SK-N-SH treated with all-trans-retinoic acid at 6 μM for 48 hours (cell line): ENCODE results near the gene C2orf78.
A peak's percentile ranks its signal among the peaks of the same experiment; 100 is the strongest.

Experiments
- ATAC-seq: fragments of 200-7000 bp; cut with Tn5 transposase; 3 replicates; pipeline ENCODE4 v1.9.1; 2020; ENCODE audit warnings: mild to moderate bottlenecking, moderate library complexity
- ARNTL ChIP-seq: fragments of 450-650 bp; formaldehyde crosslinking; IDR thresholded peaks from 2 replicates; pipeline ENCODE4 v1.5.0; 2020; ENCODE audit warnings: low read depth, mild to moderate bottlenecking, moderate library complexity, borderline replicate concordance
- BACH2 ChIP-seq: fragments of 250-450 bp; sonication (Bioruptor Pico); IDR thresholded peaks from 2 replicates; pipeline ENCODE4 v1.9.0; 2021; ENCODE audit warnings: mild to moderate bottlenecking, borderline replicate concordance
- CREB5 ChIP-seq: fragments of 250-450 bp; sonication (Bioruptor Pico); IDR thresholded peaks from 2 replicates; pipeline ENCODE4 v1.5.1; 2020; ENCODE audit warnings: low read depth, mild to moderate bottlenecking, moderate library complexity
- CSDC2 ChIP-seq: fragments of 250-450 bp; sonication (Bioruptor Pico); IDR thresholded peaks from 2 replicates; pipeline ENCODE4 v1.5.0; 2020; ENCODE audit warnings: mild to moderate bottlenecking, moderate library complexity
- CSRNP3 ChIP-seq: fragments of 250-450 bp; sonication (Bioruptor Pico); IDR thresholded peaks from 2 replicates; pipeline ENCODE4 v1.5.1; 2021; ENCODE audit warnings: mild to moderate bottlenecking, moderate library complexity
- ESRRG ChIP-seq: fragments of 250-450 bp; sonication (Bioruptor Pico); IDR thresholded peaks from 2 replicates; pipeline ENCODE4 v1.6.1; 2021; ENCODE audit warnings: mild to moderate bottlenecking
- GLIS3 ChIP-seq: fragments of 250-450 bp; sonication (Bioruptor Pico); IDR thresholded peaks from 2 replicates; pipeline ENCODE4 v1.5.0; 2020; ENCODE audit warnings: mild to moderate bottlenecking, moderate library complexity
- ISL1 ChIP-seq: fragments of 250-450 bp; sonication (Bioruptor Pico); IDR thresholded peaks from 2 replicates; pipeline ENCODE4 v2.1.2; 2022; ENCODE audit warnings: mild to moderate bottlenecking, moderate library complexity
- OSR1 ChIP-seq: fragments of 250-450 bp; sonication (Bioruptor Pico); IDR thresholded peaks from 2 replicates; pipeline ENCODE4 v1.8.0; 2022; ENCODE audit warnings: moderate library complexity, mild to moderate bottlenecking, inconsistent platforms
- PATZ1 ChIP-seq: fragments of 250-450 bp; sonication (Bioruptor Pico); IDR thresholded peaks from 2 replicates; pipeline ENCODE4 v1.8.0; 2020; ENCODE audit warnings: mild to moderate bottlenecking, moderate library complexity, borderline replicate concordance
- POU6F1 ChIP-seq: fragments of 250-450 bp; sonication (Bioruptor Pico); IDR thresholded peaks from 2 replicates; pipeline ENCODE4 v1.8.0; 2021; ENCODE audit warnings: low read depth, mild to moderate bottlenecking, moderate library complexity, borderline replicate concordance
- PPARA ChIP-seq: fragments of 250-450 bp; sonication (Bioruptor Pico); IDR thresholded peaks from 2 replicates; pipeline ENCODE4 v1.5.0; 2020; ENCODE audit warnings: mild to moderate bottlenecking, borderline replicate concordance
- RARB ChIP-seq: fragments of 250-450 bp; sonication (Bioruptor Pico); IDR thresholded peaks from 2 replicates; pipeline ENCODE4 v1.8.0; 2021; ENCODE audit warnings: mild to moderate bottlenecking, moderate library complexity
- SNAI2 ChIP-seq: fragments of 250-450 bp; sonication (Bioruptor Pico); IDR thresholded peaks from 2 replicates; pipeline ENCODE4 v1.5.0; 2020; ENCODE audit warnings: mild to moderate bottlenecking, moderate library complexity
- TOX ChIP-seq: fragments of 250-450 bp; sonication (Bioruptor Pico); IDR thresholded peaks from 2 replicates; pipeline ENCODE4 v1.8.0; 2021; ENCODE audit warnings: mild to moderate bottlenecking, moderate library complexity, borderline replicate concordance
- TSHZ2 ChIP-seq: fragments of 250-450 bp; sonication (Bioruptor Pico); IDR thresholded peaks from 2 replicates; pipeline ENCODE4 v1.5.0; 2020; ENCODE audit warnings: mild to moderate bottlenecking, moderate library complexity
- ZC3H10 ChIP-seq: fragments of 250-450 bp; sonication (Bioruptor Pico); IDR thresholded peaks from 2 replicates; pipeline ENCODE4 v1.5.1; 2021; ENCODE audit warnings: mild to moderate bottlenecking, moderate library complexity
- ZFP3 ChIP-seq: fragments of 250-450 bp; sonication (Bioruptor Pico); IDR thresholded peaks from 2 replicates; pipeline ENCODE4 v1.5.0; 2020; ENCODE audit warnings: mild to moderate bottlenecking, moderate library complexity
- ZFP30 ChIP-seq: fragments of 450-650 bp; formaldehyde crosslinking; IDR thresholded peaks from 2 replicates; pipeline ENCODE4 v1.5.0; 2022; ENCODE audit warnings: mild to moderate bottlenecking, moderate library complexity
- ZNF70 ChIP-seq: fragments of 450-650 bp; formaldehyde crosslinking; IDR thresholded peaks from 2 replicates; pipeline ENCODE4 v1.5.0; 2020; ENCODE audit warnings: mild to moderate bottlenecking, moderate library complexity
- ZNF8 ChIP-seq: fragments of 450-650 bp; formaldehyde crosslinking; IDR thresholded peaks from 2 replicates; pipeline ENCODE4 v1.5.0; 2020; ENCODE audit warnings: mild to moderate bottlenecking, moderate library complexity

Gene C2orf78

GRCh38 chr2:73838889-73839534 lies 55.0 kb downstream of the C2orf78 start:
- no peak for TF ChIP-seq GLIS3 (CRISPR knock-in tag)
- no peak for TF ChIP-seq OSR1 (CRISPR knock-in tag)
- no peak for TF ChIP-seq PATZ1 (CRISPR knock-in tag)
- TF ChIP-seq ISL1 = no peak
- TF ChIP-seq CSRNP3 (CRISPR knock-in tag) = no peak
- no peak for TF ChIP-seq ZC3H10
- no peak for TF ChIP-seq ZFP30 (CRISPR knock-in tag)
- TF ChIP-seq CREB5 (CRISPR knock-in tag) = no peak
- no peak for TF ChIP-seq BACH2 (CRISPR knock-in tag)
- no peak for TF ChIP-seq ZNF70
- no peak for TF ChIP-seq TOX
- TF ChIP-seq ZFP3 (CRISPR knock-in tag) = no peak
- no peak for TF ChIP-seq ARNTL (CRISPR knock-in tag)
- TF ChIP-seq TSHZ2 (CRISPR knock-in tag) = no peak
- peak; percentile 75 for ATAC-seq

GRCh38 chr2:73839653-73840411 lies 55.8 kb downstream of the C2orf78 start:
- ATAC-seq = no peak
- TF ChIP-seq ESRRG (CRISPR knock-in tag) (no peak), CSDC2 (CRISPR knock-in tag) (no peak), RARB (CRISPR knock-in tag) (no peak), ZNF70 (no peak), BACH2 (CRISPR knock-in tag) (no peak), ZFP30 (CRISPR knock-in tag) (no peak), ZNF8 (CRISPR knock-in tag) (no peak), PPARA (CRISPR knock-in tag) (no peak), PATZ1 (CRISPR knock-in tag) (no peak), TSHZ2 (CRISPR knock-in tag) (no peak), POU6F1 (CRISPR knock-in tag) (no peak), OSR1 (CRISPR knock-in tag) (no peak), ARNTL (CRISPR knock-in tag) (no peak), SNAI2 (CRISPR knock-in tag) (no peak), TOX (no peak), CSRNP3 (CRISPR knock-in tag) (no peak), ZC3H10 (no peak)
